ENCODE measurements around the gene ABCB4.

ABCB4 gene

GRCh38 chr7:87416682-87417587 is 58.5 kb downstream of the ABCB4 start:
- DNase-seq = peak; percentile 53

GRCh38 chr7:87414794-87415188 is 60.7 kb downstream of the ABCB4 start:
- no peak for DNase-seq

DNA sequence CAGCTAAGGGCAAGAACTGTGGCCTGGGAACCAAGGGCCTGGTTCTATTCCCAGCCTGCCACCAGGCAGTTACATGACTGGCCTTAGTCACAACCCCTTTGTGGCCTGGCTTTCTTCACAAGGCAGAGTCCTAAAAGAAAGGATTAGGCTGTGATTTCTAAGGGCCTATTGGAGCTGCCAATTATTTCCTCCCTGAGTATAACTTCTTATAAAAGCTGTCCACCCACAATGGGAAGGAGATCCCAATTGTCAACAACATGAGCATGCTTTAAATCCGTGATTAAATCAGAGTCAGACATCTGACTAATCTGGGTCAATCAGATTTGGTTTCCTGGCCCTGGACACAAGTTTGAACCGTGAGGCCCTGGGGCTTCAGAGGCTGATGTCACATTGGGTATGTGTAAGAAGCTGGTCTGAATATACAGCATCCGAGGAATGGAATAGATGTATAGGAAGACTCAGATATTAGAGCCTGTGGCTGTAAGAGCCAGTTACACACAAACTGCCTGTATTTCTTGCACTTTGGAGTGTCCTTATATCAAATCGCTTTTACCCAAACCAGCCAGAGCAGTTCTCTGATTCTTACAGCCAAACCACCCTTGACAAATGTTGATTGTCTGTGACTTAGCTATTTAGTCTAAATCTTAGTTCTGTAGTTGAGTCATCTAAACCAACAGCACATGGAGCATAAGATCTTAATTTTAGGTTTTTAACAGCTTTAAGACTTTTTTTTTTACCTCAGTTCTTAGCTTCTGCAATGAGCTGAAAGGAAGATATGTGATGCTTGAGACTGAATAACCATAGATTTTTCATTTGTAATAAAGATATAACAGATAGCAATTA is 61.3 kb downstream of the ABCB4 start:
- no peak for DNase-seq

GRCh38 chr7:87413029-87413428 is 62.5 kb downstream of the ABCB4 start:
- no peak for DNase-seq

DNA sequence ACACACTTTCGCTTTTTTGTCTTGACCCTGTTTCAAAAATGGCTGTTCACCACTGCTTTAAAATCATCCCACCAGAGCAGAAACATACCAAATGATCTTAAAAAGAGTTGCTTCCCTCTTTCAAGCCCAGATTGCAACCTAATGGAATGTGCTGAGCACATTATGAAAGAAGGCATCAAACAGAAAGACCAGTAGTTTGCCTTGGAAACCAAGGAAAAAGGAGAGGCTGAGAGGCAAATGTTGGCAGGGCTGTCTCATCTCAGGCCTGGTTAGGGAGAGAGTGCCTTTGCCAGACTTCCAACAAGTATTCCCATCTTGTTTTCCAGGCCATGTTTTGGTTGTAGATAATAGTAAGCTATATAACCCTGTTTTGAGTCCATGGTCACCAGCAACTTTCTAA is 64.3 kb downstream of the ABCB4 start:
- peak; percentile 36 for DNase-seq

- DNase-seq = no peak
These were observed 70.8 kb downstream of the ABCB4 start for GRCh38 chr7:87404674-87405073.

DNA sequence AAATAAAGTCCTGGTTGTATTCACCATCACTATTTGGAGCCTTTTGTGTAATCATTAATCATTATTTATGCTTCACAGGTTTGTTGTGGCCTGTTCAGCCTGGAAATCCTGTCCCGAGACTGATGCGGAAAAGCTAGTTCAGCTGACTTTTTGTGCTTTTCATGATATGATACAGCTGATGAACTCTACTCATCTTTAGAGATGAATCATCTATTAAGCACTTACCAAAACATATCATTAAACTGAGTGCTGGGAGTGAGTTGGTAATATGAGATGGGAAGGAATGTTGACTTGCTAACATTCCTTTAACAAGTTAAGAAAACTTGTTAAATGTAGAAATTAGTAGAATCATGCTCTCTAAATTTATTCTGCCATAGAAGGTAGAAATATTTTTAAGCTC is 77.0 kb downstream of the ABCB4 start:
- no peak for DNase-seq

DNA sequence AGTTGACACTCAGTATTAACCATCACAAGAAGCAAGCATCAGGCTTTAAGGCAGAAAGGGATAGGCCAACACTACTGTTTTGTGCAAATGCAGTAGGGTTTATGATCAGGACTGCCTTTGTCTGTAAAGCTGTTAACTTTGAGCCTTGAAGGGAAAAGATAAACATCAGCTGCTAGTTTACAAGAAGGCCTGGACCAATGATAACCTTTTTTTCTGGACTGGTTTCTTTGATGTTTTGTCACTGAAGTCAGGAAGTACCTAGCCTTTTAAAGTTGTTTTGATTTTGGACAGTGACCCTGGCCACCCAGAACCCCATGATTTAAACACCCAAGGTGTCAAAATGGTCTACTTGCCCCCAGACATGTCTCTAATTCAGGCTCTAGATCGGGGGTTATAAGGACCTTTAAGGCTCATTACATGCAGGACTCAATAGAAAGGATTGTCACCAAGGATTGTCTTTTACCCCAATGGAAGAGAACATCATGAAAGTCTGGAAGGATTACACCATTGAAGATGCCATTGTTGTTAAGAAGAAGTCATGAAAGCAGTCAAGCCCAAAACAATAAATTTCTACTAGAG is 79.9 kb downstream of the ABCB4 start:
- no peak for DNase-seq

DNA sequence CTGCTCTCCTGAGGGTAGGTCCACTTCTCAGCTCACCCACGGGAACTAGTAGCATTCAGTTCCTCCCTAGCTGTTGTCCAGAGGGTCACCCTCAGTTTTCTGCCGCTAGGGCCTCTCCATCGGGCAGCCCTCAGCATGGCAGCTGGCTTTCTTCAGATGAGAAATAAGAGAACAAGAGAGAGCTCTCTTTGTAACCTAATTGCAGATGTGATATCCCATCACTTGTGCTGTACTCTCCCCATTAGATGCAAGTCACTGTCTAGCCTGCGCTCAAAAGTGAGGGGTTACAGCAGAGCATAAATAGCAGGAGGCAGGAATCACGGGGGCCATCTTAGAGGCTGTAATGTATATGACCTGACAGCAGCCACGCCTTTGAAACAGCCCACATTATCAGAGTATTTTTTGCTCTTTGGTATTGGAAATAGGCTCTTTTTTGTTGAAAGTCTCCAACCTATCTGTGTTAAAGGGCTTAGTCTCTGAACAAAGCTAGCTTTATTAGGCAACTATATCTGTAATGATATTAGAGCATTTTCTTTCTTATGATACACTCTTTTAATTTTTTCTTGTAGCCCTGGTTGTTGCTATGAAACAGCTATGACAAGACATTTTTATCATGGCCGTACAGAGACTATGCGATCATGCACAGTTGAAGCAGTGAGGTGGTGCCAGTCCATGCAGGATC is 84.3 kb downstream of the ABCB4 start:
- DNase-seq = no peak

- no peak for DNase-seq
These were observed 94.6 kb downstream of the ABCB4 start for GRCh38 chr7:87380905-87381304.

GRCh38 chr7:87375662-87376435 is 99.6 kb downstream of the ABCB4 start:
- no peak for DNase-seq

DNA sequence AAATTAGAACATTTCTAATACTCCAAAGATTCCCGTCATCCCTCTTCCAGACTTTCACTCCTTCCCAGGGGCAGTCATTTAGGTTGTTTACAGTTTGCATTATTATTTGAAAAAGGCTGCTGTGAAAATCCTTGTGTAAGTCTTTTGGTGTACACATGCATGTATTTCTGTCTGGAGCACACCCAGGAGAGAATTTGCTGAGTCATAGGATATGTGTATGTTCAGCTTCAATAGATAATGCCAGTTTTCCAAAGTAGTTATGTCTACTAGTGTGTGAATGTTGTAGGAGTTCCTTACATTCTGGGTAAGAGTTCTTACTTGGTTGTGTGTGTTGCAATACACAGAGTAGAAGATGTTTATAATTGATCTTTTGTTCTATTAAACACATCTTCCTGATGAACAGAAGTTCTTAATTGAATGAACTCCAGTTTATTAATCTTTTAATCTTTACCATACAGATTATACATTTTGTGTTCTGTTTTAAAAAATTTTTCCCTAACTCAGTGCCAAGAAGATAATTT is 104.8 kb downstream of the ABCB4 start:
- DNase-seq = no peak

DNA sequence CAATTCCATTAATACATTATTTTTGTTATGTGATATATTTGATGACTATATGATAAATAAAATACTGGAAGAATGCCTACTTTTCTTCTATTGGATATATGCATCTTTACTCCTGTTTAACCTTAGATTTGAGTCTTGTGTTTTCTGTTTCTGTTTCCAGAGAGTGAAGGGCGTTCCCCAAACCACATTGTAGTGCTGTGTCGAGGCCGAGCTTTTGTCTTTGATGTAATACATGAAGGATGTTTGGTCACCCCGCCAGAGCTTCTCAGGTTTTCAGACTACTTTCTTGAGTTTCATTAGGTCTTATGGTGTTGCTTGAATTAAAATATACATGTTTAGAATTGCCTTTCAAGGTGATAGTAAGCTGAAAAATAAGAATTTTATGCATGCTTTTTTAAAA is 106.3 kb downstream of the ABCB4 start:
- no peak for DNase-seq

- no peak for DNase-seq
These were observed 111.2 kb downstream of the ABCB4 start for GRCh38 chr7:87364246-87364645.

GRCh38 chr7:87363342-87363741 is 112.1 kb downstream of the ABCB4 start:
- DNase-seq = no peak

GRCh38 chr7:87361320-87361719 is 114.2 kb downstream of the ABCB4 start:
- DNase-seq = no peak

DNA sequence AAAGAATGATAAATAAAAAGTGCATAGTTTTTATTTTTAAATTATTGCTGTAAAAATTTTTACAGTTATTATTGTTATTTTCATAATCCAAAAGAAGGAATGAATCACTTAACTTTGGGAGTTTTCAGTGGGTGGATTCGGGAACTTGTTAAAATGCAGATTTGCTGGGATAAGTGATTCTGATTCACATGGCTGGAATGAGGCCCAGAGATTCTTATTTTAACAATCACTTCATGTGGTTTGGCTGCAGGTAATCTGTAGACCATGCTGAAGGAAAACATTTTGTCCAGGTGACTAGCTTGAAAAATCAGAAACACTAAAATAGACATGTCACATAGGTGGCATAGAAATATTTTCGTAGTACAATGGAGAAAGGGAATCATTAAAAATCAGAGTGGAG is 116.1 kb downstream of the ABCB4 start:
- DNase-seq = no peak

- no peak for DNase-seq
These were observed 119.0 kb downstream of the ABCB4 start for GRCh38 chr7:87356448-87356847.

DNA sequence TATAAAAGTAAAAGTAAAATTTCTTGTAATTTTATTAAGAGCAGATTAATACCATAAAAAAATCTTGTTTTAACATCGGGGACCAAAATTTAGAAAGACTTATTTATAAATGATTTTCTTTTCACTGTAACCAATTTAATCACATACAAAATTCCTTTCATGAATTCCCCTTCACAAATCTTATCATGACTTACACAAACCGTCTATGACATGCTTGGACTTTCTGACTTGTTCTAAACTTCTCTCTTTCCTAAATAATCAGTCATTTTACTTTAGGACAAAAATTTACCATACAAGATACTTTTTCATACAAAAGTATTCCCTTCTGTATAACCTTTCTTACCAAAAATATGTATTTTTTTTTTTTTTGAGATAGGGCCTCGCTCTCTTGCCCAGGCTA is 120.7 kb downstream of the ABCB4 start:
- DNase-seq = no peak

All from femur (tissue), 1 donor.